ENCODE results near the gene RPL18A. TPM values are rescaled to one million over a fixed set of nuclear protein-coding genes. Genes with fewer than 3 reads are reported as not detected.
"Not testable (repeated sequence)": the region's sequence is repeated elsewhere in the genome, so short reads cannot be mapped to it uniquely, and the experiment has no call there.

Gene RPL18A
- total RNA-seq, 1 experiment from 2014 or later: 2,241 TPM

DNA sequence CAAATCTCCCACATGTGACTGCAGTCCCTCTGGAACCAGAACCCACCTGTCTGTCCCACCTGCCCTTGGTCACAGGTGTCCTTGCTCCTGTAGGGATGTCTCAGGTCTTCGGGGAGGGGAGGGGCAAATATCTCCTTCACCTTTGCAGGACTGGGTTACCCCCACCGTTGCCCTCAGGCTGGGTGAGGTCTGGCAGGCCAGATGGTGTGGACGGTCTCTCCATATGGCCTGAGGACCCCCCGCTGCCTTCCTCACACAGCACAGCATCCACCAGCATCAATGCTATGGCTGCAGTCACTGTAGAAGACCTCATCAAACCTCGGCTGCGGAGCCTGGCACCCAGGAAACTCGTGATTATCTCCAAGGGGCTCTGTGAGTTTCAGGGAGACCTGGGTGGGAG lies 22.0 kb downstream of the RPL18A start:
- intact Hi-C loops (cut with micrococcal nuclease): no loop called here
- Histone ChIP-seq H3K4me2 (ENCODE audit: low read length) (no peak overlapping the region), H3F3A (ENCODE audit: low read length, unreplicated experiment) (no peaks in the 10 kb centered on the region), H3K9me3 (ENCODE audit: low read length) (no peaks in the 10 kb centered on the region), H4K20me1 (ENCODE audit: low read length) (no peaks in the 10 kb centered on the region), H2AFZ (ENCODE audit: low read length) (no peak overlapping the region), H3K4me1 (ENCODE audit: insufficient read depth, low read length) (no peaks in the 10 kb centered on the region), H3K27ac (ENCODE audit: low read length) (no peak overlapping the region), H3K36me3 (ENCODE audit: low read depth, low read length) (no peaks in the 10 kb centered on the region), H3K9ac (ENCODE audit: low read length) (no peak overlapping the region), H3K79me2 (ENCODE audit: low read length) (no peaks in the 10 kb centered on the region), H3K4me3 (ENCODE audit: low read length) (no peak overlapping the region), H3K27me3 (ENCODE audit: low read length) (no peaks in the 10 kb centered on the region), H3K9me2 (replicated peaks; ENCODE audit: low read length) (no peaks in the 10 kb centered on the region)
- ATAC-seq (no peak), DNase-seq (no peak)
- TF ChIP-seq EZH2 (IDR thresholded peaks at IDR 0.05; ENCODE audit: low read length, unreplicated experiment) (no peak), EZH2phosphoT487 (IDR thresholded peaks at IDR 0.05; ENCODE audit: borderline replicate concordance, low read length) (no peak)
- TF ChIP-seq, protein P1, sequence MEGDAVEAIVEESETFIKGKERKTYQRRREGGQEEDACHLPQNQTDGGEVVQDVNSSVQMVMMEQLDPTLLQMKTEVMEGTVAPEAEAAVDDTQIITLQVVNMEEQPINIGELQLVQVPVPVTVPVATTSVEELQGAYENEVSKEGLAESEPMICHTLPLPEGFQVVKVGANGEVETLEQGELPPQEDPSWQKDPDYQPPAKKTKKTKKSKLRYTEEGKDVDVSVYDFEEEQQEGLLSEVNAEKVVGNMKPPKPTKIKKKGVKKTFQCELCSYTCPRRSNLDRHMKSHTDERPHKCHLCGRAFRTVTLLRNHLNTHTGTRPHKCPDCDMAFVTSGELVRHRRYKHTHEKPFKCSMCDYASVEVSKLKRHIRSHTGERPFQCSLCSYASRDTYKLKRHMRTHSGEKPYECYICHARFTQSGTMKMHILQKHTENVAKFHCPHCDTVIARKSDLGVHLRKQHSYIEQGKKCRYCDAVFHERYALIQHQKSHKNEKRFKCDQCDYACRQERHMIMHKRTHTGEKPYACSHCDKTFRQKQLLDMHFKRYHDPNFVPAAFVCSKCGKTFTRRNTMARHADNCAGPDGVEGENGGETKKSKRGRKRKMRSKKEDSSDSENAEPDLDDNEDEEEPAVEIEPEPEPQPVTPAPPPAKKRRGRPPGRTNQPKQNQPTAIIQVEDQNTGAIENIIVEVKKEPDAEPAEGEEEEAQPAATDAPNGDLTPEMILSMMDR (conservative IDR thresholded peaks at IDR 0.05; ENCODE audit: low read depth, low read length): no peak
- no TSS peak for BruUV-seq (replicated peaks)
- CTCF ChIA-PET: no interaction called here
- POLR2A ChIA-PET (ENCODE audit: unreplicated experiment): no interaction called here

DNA sequence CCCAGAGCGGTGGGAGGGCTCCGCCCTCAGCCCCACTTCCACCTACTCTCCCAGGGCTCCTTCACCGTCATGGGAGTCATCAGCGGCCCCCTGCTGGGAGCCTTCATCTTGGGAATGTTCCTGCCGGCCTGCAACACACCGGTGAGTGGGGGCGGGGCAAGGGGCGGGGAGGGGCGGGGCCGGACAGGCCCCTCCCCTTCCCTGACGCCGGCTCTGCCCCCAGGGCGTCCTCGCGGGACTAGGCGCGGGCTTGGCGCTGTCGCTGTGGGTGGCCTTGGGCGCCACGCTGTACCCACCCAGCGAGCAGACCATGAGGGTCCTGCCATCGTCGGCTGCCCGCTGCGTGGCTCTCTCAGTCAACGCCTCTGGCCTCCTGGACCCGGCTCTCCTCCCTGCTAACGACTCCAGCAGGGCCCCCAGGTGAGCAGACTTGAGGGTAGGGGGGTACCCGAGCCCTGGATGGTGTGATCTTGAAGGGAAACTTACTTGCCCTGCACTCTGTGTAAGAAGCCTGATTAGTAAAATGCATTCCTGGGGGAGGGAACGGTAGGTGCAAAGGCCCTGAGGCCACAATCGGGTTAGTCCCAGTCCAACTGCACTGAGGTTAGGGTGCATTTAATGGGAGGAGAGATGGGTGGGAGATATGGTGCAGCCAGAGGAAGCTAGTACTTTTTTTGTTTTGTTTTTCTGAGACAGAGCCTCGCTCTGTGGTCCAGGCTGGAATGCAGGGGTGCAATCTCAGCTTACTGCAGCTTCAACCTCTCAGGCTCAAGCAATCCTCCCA lies 24.1 kb downstream of the RPL18A start:
- ChIA-PET CTCF (no interaction called here), POLR2A (ENCODE audit: unreplicated experiment) (no interaction called here)
- no peak overlapping the region for H3K4me3 ChIP-seq (ENCODE audit: low read length)
- TF ChIP-seq EZH2 (IDR thresholded peaks at IDR 0.05; ENCODE audit: low read length, unreplicated experiment) (no peak), EZH2phosphoT487 (IDR thresholded peaks at IDR 0.05; ENCODE audit: borderline replicate concordance, low read length) (no peak)
- TF ChIP-seq, protein P1 (conservative IDR thresholded peaks at IDR 0.05; ENCODE audit: low read depth, low read length): no peak
- no peak overlapping the region for H2AFZ ChIP-seq (ENCODE audit: low read length)
- no peaks in the 10 kb centered on the region for H3K27me3 ChIP-seq (ENCODE audit: low read length)
- intact Hi-C loops (cut with micrococcal nuclease): no loop called here
- no peaks in the 10 kb centered on the region for H3K36me3 ChIP-seq (ENCODE audit: low read depth, low read length)
- H3K27ac ChIP-seq (ENCODE audit: low read length): no peak overlapping the region
- H3K4me1 ChIP-seq (ENCODE audit: insufficient read depth, low read length): no peaks in the 10 kb centered on the region
- no peaks in the 10 kb centered on the region for H3K9me3 ChIP-seq (ENCODE audit: low read length)
- no peaks in the 10 kb centered on the region for H3K9me2 ChIP-seq (replicated peaks; ENCODE audit: low read length)
- no peaks in the 10 kb centered on the region for H3F3A ChIP-seq (ENCODE audit: low read length, unreplicated experiment)
- ATAC-seq (no peak), DNase-seq (no peak)
- H3K9ac ChIP-seq (ENCODE audit: low read length): no peak overlapping the region
- BruUV-seq (replicated peaks): no TSS peak
- H4K20me1 ChIP-seq (ENCODE audit: low read length): no peaks in the 10 kb centered on the region
- no peak overlapping the region for H3K4me2 ChIP-seq (ENCODE audit: low read length)
- no peaks in the 10 kb centered on the region for H3K79me2 ChIP-seq (ENCODE audit: low read length)

DNA sequence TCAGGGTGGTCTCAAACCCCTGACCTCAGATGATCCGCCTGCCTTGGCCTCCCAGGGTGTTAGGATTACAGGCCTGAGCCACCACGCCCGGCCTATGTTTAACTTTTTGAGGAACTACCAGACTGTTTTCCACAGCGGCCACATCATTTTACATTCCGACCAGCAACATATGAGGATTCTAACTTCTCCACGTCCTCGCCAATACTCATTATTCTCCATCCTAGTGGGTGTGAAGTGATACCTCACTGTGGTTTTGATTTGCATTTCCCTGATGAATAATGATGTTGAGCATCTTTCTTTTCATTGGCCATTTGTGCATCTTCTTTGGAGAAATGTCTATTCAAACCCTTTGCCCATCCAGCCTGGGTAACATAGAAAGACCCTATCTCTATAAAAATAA lies 26.8 kb downstream of the RPL18A start:
- BruUV-seq (replicated peaks): no TSS peak
- Histone ChIP-seq H3K27me3 (ENCODE audit: low read length) (no peaks in the 10 kb centered on the region), H3K36me3 (ENCODE audit: low read depth, low read length) (no peaks in the 10 kb centered on the region), H3F3A (ENCODE audit: low read length, unreplicated experiment) (no peaks in the 10 kb centered on the region), H3K79me2 (ENCODE audit: low read length) (no peaks in the 10 kb centered on the region), H3K9ac (ENCODE audit: low read length) (no peak overlapping the region), H3K4me3 (ENCODE audit: low read length) (no peak overlapping the region), H3K9me3 (ENCODE audit: low read length) (no peaks in the 10 kb centered on the region), H3K9me2 (replicated peaks; ENCODE audit: low read length) (no peaks in the 10 kb centered on the region), H3K4me2 (ENCODE audit: low read length) (no peak overlapping the region), H3K27ac (ENCODE audit: low read length) (no peak overlapping the region), H4K20me1 (ENCODE audit: low read length) (no peaks in the 10 kb centered on the region), H2AFZ (ENCODE audit: low read length) (no peak overlapping the region), H3K4me1 (ENCODE audit: insufficient read depth, low read length) (no peaks in the 10 kb centered on the region)
- CTCF ChIA-PET: no interaction called here
- POLR2A ChIA-PET (ENCODE audit: unreplicated experiment): no interaction called here
- intact Hi-C loops (cut with micrococcal nuclease): no loop called here
- no peak for DNase-seq
- ATAC-seq: no peak
- no peak for TF ChIP-seq EZH2phosphoT487 (IDR thresholded peaks at IDR 0.05; ENCODE audit: borderline replicate concordance, low read length)

DNA sequence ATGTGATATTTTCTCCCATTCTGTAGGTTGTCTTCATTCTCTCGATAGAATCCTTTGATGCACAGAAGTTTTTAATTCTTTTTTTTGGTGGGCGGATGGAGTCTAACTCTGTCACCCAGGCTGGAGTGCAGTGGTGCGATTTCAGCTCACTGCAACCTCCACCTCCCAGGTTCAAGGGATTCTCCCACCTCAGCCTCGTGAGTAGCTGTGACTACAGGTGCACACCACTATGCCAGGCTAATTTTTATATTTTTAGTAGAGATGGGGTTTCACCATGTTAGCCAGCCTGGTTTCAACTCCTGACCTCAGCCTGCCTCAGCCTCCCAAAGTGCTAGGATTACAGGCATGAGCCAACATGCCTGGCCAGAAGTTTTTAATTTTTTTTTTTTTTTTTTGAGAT lies 27.5 kb downstream of the RPL18A start:
- H3K9me3 ChIP-seq (ENCODE audit: low read length); H4K20me1 ChIP-seq (ENCODE audit: low read length); H3K4me2 ChIP-seq (ENCODE audit: low read length); H3K4me1 ChIP-seq (ENCODE audit: insufficient read depth, low read length); H2AFZ ChIP-seq (ENCODE audit: low read length); POLR2A ChIA-PET (ENCODE audit: unreplicated experiment); H3K27ac ChIP-seq (ENCODE audit: low read length); intact Hi-C loops (cut with micrococcal nuclease); CTCF ChIA-PET; H3K9ac ChIP-seq (ENCODE audit: low read length); H3F3A ChIP-seq (ENCODE audit: low read length, unreplicated experiment); H3K4me3 ChIP-seq (ENCODE audit: low read length); H3K36me3 ChIP-seq (ENCODE audit: low read depth, low read length); H3K79me2 ChIP-seq (ENCODE audit: low read length); H3K27me3 ChIP-seq (ENCODE audit: low read length); DNase-seq; H3K9me2 ChIP-seq (replicated peaks; ENCODE audit: low read length); BruUV-seq (replicated peaks); ATAC-seq: not testable (repeated sequence)

Data from PC-3 (cell line).